ENCODE measurements around the gene TMEM119.
"Not testable (repeated sequence)": the region's sequence is repeated elsewhere in the genome, so short reads cannot be mapped to it uniquely, and the experiment has no call there.

Gene TMEM119

DNA sequence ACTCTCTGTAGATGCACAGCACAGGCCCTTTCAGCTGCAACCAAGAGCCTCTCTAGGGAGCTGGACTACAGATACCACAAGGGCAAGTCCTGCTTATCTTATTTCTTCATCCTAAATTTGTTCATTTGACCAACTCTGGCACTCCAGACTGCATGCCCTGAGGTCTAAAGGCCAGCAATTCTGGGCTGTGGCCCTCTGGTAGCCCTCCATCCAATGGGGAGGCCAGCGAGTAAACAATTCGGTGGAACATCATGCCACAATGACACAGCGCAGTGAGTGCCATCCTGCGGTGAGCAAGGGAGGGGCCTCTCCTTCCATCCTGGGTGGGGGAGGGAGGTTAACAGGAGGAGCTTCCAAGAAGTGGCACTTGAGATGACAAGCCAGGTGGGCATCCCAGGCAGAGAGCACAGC, 36.5 kb upstream of the TMEM119 start:
- no peak for DNase-seq (ENCODE audit: low spot score)

DNA sequence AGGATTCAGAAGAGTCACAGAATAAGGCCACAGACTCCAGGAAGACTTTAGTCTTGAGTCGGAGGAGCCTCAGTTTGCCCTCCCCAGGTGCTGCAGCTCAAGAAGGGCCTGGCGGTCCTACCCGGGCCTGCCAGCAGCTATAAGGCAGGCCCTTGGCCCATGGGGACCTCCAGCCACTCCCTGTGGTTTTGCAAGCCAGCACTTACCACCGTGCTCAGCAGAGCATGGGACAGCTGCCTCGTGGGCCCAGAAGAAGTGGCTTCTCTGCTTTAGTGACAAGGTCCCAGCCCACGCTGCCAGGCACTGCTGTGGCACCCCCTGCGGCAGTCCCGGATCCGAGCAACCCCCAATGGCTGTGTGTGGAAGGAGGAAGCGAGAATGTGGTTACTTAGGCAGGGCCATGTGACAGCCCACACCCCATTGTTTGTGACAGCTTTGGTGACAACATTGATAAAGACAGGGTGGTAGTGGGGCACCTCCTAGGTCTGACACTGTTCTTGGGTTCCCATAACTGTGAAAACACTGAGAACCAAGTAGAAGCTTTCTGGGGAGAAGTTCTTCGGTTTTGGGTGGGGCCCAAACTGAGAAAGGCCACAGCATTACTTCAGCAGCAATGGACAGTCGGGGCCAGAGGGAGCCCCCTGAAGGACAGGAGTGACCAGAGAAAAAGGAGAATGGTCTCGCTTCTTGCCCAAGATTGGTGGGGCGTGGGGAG, 35.8 kb upstream of the TMEM119 start, which contains the start of gene SELPLG:
Gene SELPLG (minus strand): TSS at position 361 of the 715 bp plus-strand sequence. CDS start 9,587 bp downstream, outside the sequence.
- DNase-seq (ENCODE audit: low spot score), result no peak

DNA sequence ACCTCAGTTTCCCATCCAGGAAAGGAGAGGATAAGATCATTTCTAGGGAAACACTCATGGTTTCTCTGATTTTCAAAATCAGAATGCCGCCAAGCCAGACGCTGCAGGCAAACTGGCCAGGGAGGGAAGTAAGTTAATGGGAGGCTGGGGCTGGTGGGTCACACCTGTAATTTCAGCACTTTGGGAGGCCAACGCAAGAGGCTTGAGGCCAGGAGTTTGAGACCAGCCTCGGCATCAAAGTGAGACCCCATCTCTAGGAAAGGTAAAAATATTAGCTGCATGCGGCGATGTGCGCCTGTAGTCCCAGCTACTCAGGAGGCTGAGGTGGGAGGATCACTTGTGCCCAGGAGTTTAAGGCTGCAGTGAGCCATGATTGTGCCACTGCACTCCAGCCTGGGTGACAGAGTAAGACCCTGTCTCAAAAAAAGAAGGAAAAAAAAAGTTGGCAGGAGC, 35.2 kb upstream of the TMEM119 start:
- no peak for DNase-seq (ENCODE audit: low spot score)

DNA sequence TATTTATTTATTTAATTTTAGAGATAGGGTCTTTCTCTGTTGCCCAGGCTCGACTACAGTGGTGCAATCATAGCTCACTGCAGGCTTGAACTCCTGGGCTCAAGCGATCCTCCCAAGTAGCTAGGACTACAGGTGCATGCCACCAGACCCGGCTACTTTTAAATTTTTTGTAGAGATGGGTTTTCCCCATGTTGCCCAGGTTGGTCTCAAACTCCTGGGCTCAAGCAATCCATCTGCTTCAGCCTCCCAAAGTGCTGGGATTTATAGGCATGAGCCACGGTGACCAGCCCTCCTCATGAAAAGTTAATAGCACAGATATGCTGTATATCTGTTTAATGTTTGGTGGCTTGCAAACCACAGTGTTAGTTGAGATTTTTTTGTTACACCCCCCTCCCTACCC, 33.4 kb upstream of the TMEM119 start:
- DNase-seq (ENCODE audit: low spot score), result not testable (repeated sequence)

DNA sequence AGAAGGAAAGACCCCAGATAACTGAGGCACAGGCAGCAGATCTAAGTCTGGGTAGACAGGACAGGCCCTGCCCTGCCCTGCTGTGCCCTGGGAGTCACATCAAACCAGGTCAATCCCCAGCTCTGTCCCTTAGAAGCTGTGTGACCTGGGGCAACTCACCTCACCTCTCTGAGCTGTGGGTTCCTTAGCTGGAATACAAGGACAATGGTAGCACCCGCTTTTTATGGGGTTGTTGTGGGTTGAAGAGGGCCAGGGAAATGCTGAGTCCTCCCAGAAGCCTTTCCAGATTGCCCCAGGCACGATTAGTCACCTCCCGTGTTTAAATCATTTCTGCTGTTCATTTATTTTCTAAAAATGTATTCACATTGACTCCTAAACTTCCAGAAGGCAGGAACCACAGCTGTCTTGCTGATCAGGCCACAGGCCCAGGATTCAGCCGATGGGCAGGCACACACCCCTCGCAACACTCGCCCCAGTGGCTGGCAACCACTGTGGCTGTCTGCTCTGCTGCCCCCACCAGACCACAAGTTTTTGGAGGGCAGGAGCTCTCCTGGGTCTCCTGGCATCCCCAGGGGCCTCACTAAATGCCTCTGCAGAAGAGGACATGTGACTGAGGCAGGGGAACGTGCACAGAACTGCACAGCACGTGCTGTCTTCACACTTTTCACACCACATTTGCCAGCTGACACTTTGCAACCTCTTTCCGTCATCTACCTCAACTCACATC, 32.8 kb upstream of the TMEM119 start:
- no peak for DNase-seq (ENCODE audit: low spot score)

DNA sequence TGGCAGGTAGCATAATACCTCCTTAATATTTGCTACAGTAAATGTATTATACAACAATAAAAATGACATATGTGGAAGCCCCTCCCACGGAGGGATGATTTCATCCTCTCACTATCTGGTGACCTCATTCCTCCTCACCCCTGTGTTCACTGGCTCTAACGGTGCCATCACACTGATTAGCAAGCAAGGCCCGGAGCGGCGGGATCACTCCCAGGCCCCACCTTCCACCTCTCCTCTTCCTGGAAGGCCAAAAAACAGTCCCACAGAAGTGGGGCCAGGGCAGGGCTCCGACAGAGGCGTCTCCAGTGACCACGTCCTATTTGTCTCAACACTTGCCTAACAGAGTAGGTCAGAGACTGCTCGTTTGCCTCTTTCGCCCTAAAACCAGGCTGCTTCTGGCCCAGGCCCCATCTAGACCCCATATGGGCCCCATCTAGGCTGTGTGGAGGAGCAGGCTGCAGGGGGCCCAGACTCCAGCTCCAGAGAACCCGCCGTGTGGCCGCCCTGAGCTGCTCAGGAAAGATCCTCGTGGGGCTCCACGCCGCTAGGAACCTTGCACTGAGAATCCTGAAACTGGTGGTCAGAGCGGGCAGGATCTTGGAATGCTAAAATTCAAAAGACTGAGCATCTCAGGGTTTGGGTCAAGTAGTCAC, 32.1 kb upstream of the TMEM119 start:
- peak; percentile 87 for DNase-seq (ENCODE audit: low spot score)

DNA sequence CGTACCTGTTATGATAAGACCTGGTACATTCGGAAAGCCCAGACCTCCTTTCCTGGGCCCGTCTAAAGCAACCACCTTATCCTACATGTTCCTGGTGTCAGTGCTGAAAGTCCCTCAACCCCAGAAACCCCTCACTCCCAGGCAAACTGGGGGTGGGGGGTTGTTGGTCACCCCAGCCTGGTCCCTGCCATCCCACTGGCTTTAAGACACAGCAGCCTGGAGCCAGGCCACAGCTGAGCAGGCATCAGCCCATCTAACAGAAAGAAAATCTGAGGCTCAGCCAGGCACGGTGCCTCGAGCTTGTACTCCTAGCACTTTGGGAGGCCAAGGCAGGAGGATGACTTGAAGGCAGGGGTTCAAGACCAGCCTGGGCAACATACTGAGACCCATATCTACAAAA, 31.3 kb upstream of the TMEM119 start:
- no peak for DNase-seq (ENCODE audit: low spot score)

DNA sequence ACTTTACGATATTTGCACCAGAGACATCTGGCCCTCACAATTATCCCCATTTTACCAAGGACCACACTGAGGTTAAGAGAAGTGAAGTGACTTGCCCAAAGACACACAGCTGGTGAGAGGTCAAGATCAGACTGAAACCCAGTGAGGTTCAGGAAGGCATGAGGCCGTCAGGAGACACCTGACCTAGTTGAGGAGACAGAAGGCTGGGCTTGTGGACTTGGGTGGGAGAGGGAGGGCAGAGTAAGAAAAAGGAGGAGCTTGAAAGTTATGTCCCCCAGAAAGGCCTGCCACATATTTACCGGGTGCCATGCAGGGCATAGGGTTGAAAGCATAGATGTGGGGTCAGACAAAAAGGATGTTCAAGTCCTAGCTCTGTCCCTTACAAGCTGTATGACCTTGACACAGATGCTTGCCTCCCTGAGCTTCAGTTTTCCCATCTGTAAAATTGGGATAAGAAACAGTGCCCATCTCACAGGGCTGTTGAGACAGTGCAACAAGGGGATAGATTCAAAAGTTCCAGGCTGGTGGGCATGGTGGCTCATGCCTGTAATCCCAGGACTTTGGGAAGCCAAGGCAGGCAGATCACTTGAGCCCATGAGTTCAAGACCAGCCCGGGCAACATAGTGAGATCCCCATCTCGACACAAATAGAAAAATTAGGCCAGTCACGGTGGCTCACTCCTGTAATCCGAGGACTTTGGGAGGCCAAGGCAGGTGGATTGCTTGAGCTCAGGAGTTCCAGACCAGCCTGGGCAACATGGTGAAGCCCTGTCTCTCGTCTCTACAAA, 29.4 kb upstream of the TMEM119 start:
- no peak for DNase-seq (ENCODE audit: low spot score)

DNA sequence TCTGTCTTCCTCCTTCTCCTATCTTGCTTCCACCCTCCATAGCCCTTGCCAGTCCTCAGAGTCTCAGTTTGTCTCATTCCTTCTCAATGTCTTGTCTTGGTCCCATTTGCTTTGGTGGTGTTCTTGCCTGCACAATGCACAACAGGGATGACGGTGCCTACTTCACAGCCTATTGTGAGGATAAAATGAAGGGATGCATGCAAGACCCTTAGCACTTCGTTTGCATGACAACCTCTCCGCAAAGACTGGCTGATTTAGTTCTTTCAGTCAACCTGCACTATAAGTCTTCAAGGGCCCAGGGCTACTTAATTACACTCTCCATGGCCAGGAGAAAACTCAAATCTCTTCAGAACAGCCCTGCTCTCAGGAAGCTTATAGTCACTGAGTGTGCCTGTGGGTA, 27.3 kb upstream of the TMEM119 start:
- no peak for DNase-seq (ENCODE audit: low spot score)

DNA sequence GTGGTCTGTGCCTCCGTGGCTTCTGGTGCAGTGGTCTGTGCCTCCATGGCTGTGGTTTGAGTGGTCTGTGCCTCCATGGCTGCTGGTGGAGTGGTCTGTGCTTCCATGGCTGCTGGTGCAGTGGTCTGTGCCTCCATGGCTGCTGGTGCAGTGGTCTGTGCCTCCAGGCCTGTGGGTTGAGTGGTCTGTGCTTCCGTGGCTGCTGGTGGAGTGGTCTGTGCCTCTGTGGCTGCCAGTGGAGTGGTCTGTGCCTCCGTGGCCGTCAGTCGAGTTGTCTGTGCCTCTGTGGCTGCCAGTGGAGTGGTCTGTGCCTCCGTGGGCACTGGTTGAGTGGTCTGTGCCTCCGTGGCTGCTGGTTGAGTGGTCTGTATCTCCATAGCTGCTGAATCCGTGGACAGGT, 25.7 kb upstream of the TMEM119 start:
- no peak for DNase-seq (ENCODE audit: low spot score)

DNA sequence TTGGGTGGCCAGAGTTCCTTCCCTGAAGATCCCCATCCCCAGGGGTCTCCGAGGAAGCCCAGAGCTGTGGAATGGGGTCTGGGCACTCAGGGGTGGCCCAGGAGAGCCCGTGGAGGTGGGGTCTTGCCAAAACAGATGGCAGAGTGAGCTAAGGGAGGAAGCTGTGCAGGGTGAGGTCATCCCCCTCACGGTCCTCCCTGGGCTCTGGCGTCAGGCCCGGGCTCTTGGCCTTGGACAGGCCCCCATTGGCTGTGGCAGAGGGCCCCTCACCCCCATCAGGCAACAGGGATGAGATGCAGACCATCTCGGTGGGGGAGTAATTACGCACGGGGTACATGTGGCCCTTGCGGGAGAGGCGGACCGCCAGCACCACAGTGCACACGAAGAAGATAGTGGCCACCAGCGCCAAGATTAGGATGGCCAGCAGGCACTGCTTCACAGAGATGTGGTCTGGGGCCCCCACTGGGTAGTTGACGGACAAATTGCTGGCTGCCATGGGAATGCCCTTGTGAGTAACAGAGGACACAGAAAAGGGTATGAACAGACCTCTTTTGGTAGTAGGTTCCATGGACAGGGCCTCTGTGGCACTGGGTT, 25.1 kb upstream of the TMEM119 start:
- no peak for DNase-seq (ENCODE audit: low spot score)

DNA sequence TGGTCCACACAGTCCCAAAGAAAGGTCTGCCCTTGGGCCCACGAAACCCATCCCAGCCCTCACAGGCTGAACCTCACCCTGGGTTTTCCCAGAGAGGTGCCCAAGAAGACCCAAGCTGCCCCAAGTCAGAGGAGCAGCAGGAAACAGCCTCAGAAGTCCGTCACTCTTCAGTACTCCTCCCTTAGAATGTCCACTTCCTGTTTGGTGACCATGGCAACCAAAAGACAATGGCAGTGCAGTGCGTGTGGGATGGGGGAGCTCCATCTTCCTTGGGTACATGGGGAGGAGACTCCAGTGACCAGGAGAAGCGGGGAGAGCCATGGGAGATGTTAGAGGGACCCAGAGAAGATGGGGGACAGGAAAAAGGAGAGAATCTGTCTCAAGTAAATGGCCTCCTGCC, 24.5 kb upstream of the TMEM119 start:
- no peak for DNase-seq (ENCODE audit: low spot score)

DNA sequence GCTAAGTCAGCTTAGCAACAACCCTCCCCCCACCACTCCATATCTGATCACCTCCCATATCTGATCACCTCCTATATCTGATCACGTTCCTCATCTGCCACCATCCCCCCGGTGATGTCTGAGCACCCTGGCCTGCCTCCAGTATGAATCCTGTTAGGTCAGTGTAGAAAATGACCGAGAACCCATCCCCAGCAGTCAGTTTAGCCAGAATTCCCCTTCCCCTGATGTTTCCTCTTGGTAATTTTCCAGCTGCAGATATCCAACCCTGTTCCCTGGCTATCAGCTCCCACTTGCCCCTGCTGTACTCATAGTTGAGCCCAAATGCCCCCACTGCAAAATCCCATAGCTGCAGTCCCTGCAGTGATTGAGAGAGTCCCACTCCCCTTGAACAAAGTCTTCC, 23.3 kb upstream of the TMEM119 start:
- no peak for DNase-seq (ENCODE audit: low spot score)

DNA sequence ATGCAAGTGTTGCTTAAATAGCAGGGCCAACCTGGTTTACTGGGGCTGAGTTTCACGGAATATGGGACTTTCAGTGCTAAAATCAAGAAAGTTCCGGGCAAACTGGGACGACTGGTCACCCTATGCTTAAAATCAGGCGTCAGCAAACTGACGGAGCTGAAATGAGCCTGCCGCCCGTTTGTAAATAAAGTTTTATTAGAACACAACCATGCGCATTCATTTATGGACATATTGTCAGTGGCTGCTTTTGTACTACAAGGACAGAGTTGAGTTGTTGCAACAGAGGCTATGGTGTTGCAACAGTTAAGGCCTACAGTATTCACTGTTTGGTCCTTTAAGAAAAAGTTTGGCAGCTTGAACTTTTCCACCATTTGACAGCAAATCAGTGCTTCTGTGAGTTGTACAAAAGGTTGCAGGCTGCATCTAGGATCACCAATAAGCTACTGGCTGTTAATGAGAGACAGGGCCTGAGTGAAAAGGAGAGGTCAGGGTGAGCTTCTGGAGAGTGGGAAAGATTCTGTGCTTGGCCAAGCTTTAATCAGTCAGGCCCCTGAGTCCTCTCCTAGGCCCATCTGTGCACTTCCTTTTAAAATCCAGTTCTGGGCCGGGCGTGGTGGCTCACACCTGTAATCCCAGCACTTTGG, 22.5 kb upstream of the TMEM119 start:
- DNase-seq (ENCODE audit: low spot score), result no peak

DNA sequence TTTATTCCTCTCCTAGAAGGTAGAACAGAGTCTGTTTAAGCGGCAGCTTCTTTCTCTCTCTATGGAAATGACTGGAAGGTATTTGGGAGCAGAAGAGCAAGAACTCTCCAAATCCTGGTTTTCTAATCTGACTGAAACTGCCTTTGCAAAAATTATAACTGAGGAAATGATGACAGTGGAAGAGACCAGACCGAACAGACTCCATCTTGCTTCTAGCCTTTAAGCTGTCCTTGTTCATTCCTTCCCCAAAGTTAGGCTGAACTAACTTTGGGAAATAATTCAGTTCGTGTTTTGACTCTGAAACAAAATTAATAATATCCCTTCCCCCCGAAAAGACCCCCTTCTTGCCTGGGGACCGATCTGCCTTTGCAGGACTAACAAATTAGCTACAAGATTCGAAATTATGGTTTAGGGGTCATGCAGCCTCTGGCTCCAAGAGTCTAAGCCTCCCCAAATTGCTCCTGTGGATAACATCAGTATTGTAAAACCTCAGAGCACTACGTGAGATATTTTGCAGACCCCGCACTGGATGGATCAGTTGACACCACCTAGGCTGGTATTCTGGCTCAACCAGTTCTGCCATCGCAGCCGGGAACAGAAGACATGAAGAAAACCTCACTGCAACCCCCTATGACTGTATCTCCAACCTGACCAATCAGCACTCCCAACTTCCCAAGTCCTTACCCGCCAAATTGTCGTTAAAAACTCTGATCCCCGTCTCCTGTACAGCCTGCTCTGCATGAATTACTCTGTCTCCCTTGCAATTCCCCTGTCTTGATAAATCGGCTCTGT, 21.7 kb upstream of the TMEM119 start:
- DNase-seq (ENCODE audit: low spot score), result no peak

DNA sequence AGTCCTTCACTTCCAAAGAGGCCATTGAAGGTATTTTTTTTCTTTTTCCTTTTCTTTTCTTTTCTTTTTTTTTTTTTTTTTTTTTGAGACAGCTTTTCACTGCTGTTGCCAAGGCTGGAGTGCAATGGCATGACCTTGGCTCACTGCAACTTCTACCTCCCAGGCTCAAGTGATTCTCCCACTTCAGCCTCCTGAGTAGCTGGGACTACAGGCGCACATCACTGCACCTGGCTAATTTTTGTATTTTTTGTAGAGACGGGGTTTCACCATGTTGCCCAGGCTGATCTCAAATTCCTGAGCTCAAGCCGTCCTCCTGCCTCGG, 21.0 kb upstream of the TMEM119 start:
- DNase-seq (ENCODE audit: low spot score), result not testable (repeated sequence)

DNA sequence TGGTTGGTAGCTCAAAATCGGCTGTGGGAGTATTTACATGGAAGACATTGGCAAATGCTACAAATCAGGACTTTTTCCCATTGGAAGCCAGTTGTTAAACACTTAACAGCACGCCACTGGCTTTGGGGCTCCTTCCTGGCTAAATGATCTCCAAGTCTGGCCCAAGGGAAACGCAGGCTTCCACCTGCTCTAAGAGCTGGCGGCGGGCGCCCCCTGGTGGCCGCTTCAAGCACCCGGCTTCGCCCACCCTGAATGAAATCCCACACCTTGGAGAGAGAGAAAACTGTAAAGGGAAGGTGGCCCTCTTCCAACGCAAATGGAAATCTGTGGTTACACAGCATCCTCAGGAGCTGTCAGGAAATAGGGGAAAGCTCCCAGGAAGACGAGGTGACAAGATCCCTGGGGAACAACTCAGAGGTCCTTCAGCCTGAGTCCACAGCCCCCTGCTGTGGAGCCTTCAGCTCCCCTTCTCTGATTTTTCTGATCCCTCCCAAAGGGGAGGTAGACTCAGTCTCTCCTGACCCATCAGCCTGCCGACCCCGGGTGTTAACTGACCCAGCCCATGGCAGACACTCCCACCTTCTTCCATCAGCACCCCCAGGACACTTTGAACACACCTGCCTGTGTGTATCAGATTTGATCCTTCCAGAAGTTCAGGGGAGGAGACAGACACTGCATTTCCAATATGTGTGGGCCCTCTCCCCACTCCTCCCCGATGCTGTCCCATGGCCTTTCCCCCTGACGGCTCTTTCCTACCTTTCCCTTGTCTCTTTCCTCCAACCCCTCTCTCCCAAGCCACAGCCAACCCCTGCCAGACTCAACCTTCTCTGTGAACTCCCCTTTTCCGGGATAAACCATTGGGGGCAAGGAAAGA, 20.4 kb upstream of the TMEM119 start:
- DNase-seq (ENCODE audit: low spot score), result peak; percentile 81

DNA sequence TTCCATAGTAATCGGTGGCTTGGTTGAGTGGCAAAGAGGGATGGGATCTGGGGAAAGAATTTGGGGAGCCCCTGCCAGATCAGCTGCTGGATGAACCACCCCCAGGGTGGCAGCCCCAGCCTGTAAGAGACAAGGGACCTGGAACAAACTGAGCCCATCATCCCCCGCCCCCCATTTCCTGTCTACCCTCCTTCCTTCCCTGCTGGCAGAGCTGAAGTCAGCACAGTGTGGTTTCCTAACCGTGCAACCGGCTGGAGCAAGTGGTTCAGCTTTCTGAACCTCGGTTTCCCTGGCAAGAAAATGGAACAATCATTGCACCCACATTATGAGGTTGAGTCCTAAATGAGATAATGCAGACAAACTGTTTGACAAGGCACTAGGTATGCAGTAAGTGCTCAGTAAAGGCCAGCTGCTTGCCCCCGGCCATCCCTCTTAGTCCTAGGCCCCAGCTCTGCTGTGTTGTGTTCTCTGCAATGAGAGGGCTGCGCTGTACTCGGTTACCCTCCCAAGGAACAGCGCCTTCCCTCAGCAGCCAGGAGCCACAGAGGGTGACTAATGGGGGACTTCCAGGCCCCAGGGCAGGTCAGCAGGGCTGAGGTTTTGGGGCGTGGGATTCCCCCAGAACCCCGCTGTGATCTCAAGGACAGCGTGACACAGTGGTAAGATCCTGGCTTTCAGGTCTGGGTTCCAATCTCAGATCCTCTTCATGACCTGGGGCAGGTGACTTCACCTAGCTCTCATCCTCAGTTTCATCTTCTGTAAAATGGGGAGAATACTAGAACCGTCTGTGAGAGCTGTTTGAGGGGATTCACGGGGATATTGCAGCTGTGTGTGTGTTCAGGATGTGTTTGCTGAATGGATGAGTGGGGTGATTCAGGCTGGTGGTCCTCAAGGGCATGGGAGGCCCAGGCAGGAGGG, 19.3 kb upstream of the TMEM119 start:
- DNase-seq (ENCODE audit: low spot score), result no peak

DNA sequence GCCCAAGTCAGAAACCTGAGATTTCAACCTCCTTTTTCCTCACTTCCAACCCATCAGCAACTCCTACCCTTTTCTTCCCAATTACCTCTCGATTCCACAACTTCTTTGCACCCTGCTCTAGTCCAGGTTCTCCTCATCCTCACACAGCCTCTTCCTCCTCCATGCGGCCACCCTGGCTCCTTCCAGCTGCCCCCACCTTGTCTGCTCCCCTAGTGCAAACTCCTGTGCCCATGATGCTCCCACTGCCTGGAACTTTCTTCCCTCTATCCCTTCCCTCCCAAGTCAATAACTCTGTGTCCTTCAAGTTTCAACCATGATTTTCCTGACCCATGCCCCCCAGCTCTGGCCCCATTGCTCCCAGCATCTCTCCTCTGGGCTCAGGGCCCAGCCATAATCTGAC, 18.5 kb upstream of the TMEM119 start:
- DNase-seq (ENCODE audit: low spot score), result no peak
